Measurements from ENCODE around the gene ITPR2. TPM values are rescaled to one million over a fixed set of nuclear protein-coding genes. Genes with fewer than 3 reads are reported as not detected.

The ITPR2 gene
- total RNA-seq, 1 donor from 2014 or later: 16.7 TPM

GRCh38 chr12:26691234-26691970 lies 141.6 kb downstream of the ITPR2 start:
- Mint-ChIP-seq H3K36me3 (ENCODE audit: low read depth) (no peaks in the 10 kb centered on the region), H3K4me3 (no peak overlapping the region), H3K27me3 (ENCODE audit: low read depth) (no peaks in the 10 kb centered on the region), H3K4me1 (peaks cover 12% of the 10 kb centered on the region), H3K9me3 (no peaks in the 10 kb centered on the region), H3K27ac (ENCODE audit: unreplicated experiment) (no peak overlapping the region)
- DNase-seq (ENCODE audit: low read depth, low spot score): no peak
- no peak for TF ChIP-seq CTCF (conservative IDR thresholded peaks at IDR 0.05)

DNA sequence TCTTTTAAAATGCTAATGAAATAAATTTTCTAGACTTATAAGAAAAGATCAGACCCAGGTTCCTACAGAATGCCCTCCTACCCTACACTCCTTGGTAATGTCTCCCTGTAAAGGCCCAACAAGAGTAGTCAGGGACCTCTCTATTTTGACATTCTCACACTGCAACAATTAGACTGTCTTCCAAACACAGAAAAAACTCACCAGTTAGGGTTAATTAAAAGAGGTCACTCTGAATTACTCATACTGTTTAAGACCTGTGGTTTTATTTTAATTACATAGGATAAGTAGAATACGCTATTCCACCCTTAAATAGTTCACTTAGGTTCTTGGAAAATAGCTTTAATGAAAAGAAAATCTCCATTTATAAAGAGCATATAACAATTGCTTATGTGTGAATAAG lies 142.4 kb downstream of the ITPR2 start:
- Mint-ChIP-seq H3K4me3 (no peak overlapping the region), H3K9me3 (no peaks in the 10 kb centered on the region), H3K4me1 (peaks cover 12% of the 10 kb centered on the region), H3K27ac (ENCODE audit: unreplicated experiment) (no peak overlapping the region), H3K27me3 (ENCODE audit: low read depth) (no peaks in the 10 kb centered on the region), H3K36me3 (ENCODE audit: low read depth) (peaks cover 2% of the 10 kb centered on the region)
- no peak for TF ChIP-seq CTCF (conservative IDR thresholded peaks at IDR 0.05)
- no peak for DNase-seq (ENCODE audit: low read depth, low spot score)

- H3K9me3 Mint-ChIP-seq: no peaks in the 10 kb centered on the region
- H3K27me3 Mint-ChIP-seq (ENCODE audit: low read depth): no peaks in the 10 kb centered on the region
- no peak overlapping the region for H3K27ac Mint-ChIP-seq (ENCODE audit: unreplicated experiment)
- no peak for DNase-seq (ENCODE audit: low read depth, low spot score)
- H3K4me1 Mint-ChIP-seq: peaks cover 12% of the 10 kb centered on the region
- H3K4me3 Mint-ChIP-seq: no peak overlapping the region
- TF ChIP-seq CTCF (conservative IDR thresholded peaks at IDR 0.05): no peak
- H3K36me3 Mint-ChIP-seq (ENCODE audit: low read depth): peaks cover 3% of the 10 kb centered on the region
Observed at GRCh38 chr12:26689281-26689841, 143.6 kb downstream of the ITPR2 start.

GRCh38 chr12:26688344-26688904 lies 144.6 kb downstream of the ITPR2 start:
- Mint-ChIP-seq H3K4me1 (peaks cover 12% of the 10 kb centered on the region), H3K9me3 (peaks cover 3% of the 10 kb centered on the region), H3K27ac (ENCODE audit: unreplicated experiment) (no peak overlapping the region), H3K4me3 (no peak overlapping the region), H3K27me3 (ENCODE audit: low read depth) (no peaks in the 10 kb centered on the region), H3K36me3 (ENCODE audit: low read depth) (peaks cover 5% of the 10 kb centered on the region)
- TF ChIP-seq CTCF (conservative IDR thresholded peaks at IDR 0.05): no peak
- DNase-seq (ENCODE audit: low read depth, low spot score): no peak

GRCh38 chr12:26686408-26686807 lies 146.6 kb downstream of the ITPR2 start:
- TF ChIP-seq CTCF (conservative IDR thresholded peaks at IDR 0.05): no peak
- no peak overlapping the region for H3K27ac Mint-ChIP-seq (ENCODE audit: unreplicated experiment)
- no peak overlapping the region for H3K4me3 Mint-ChIP-seq
- H3K4me1 Mint-ChIP-seq: peaks cover 3% of the 10 kb centered on the region
- peaks cover 13% of the 10 kb centered on the region for H3K36me3 Mint-ChIP-seq (ENCODE audit: low read depth)
- DNase-seq (ENCODE audit: low read depth, low spot score): no peak
- H3K27me3 Mint-ChIP-seq (ENCODE audit: low read depth): no peaks in the 10 kb centered on the region
- H3K9me3 Mint-ChIP-seq: peaks cover 3% of the 10 kb centered on the region
